ENCODE measurements around the gene LRRC18. TPM values are rescaled to one million over a fixed set of nuclear protein-coding genes. Genes with fewer than 3 reads are reported as not detected.

Gene LRRC18
- total and polyA plus RNA-seq, 10 of the 15 experiments (the other 5 are each of a cell fraction or from before 2014, with no cell fraction given) = 0.16 to 0.47 (median 0.24) TPM; not detected in 6

- TF ChIP-seq, protein P1, sequence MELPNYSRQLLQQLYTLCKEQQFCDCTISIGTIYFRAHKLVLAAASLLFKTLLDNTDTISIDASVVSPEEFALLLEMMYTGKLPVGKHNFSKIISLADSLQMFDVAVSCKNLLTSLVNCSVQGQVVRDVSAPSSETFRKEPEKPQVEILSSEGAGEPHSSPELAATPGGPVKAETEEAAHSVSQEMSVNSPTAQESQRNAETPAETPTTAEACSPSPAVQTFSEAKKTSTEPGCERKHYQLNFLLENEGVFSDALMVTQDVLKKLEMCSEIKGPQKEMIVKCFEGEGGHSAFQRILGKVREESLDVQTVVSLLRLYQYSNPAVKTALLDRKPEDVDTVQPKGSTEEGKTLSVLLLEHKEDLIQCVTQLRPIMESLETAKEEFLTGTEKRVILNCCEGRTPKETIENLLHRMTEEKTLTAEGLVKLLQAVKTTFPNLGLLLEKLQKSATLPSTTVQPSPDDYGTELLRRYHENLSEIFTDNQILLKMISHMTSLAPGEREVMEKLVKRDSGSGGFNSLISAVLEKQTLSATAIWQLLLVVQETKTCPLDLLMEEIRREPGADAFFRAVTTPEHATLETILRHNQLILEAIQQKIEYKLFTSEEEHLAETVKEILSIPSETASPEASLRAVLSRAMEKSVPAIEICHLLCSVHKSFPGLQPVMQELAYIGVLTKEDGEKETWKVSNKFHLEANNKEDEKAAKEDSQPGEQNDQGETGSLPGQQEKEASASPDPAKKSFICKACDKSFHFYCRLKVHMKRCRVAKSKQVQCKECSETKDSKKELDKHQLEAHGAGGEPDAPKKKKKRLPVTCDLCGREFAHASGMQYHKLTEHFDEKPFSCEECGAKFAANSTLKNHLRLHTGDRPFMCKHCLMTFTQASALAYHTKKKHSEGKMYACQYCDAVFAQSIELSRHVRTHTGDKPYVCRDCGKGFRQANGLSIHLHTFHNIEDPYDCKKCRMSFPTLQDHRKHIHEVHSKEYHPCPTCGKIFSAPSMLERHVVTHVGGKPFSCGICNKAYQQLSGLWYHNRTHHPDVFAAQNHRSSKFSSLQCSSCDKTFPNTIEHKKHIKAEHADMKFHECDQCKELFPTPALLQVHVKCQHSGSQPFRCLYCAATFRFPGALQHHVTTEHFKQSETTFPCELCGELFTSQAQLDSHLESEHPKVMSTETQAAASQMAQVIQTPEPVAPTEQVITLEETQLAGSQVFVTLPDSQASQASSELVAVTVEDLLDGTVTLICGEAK (IDR thresholded peaks at IDR 0.05; ENCODE audit: borderline replicate concordance) = no peak
- TF ChIP-seq RAD51 (IDR thresholded peaks at IDR 0.05) = no peak
- TF ChIP-seq SPI1 (IDR thresholded peaks at IDR 0.05; ENCODE audit: borderline replicate concordance, insufficient read depth, low read depth, low read length) = no peak
- TF ChIP-seq SMAD5 (IDR thresholded peaks at IDR 0.05; ENCODE audit: low read depth) = no peak
Observed at GRCh38 chr10:48946891-48947500, 7.4 kb upstream of the LRRC18 start (continued).

DNA sequence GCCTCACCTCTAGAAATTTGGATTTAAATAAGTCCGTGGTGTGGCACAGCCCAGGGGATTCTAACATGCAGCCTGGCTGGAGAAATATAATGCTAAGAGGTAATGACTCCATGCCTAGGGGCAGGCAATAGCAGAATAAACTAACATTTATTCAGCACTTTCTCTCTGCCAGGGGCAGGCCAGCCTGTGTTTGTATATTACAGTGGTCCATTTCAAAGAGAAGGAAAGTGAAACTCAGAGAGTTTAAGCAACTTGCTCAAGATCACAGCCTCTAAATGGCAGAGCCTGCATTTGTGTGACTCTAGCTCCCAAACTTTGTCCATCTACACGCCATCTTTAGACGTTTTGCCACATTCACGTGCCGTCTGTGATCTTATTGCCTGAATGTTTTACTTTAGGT, 6.7 kb upstream of the LRRC18 start:
- ATAC-seq = no peak
- SMC1A ChIA-PET (ENCODE audit: uncharacterized antibody, unreplicated experiment) = no interaction called here
- over 99% methylated on average over 5 of the region's 5 CpGs for WGBS (ENCODE audit: insufficient coverage, insufficient replicate concordance, low lambda C conversion rate, missing lambda C conversion rate)

More for the DNA sequence above, 6.7 kb upstream of the LRRC18 start:
- Histone ChIP-seq H2AFZ (ENCODE audit: control insufficient read depth, low read depth, low read length) (no peak overlapping the region), H3K9ac (ENCODE audit: control insufficient read depth, insufficient read depth, low read length) (no peak overlapping the region), H3K27ac (ENCODE audit: control insufficient read depth, insufficient read depth) (no peak overlapping the region), H3K4me1 (ENCODE audit: control insufficient read depth, insufficient read depth, low read length) (no peaks in the 10 kb centered on the region), H3K36me3 (ENCODE audit: control insufficient read depth in 2 of 2, insufficient read depth in 2 of 2, low read length in 1 of 2) (peaks cover 25 to 28% of the 10 kb centered on the region in 2 experiments), H4K20me1 (ENCODE audit: control insufficient read depth, insufficient read depth) (no peaks in the 10 kb centered on the region), H3K27me3 (replicated peaks in 1 of 2; ENCODE audit: control insufficient read depth in 2 of 2, insufficient read depth in 2 of 2, low read length in 1 of 2) (no peaks in the 10 kb centered on the region), H3K9me3 (replicated peaks; ENCODE audit: control insufficient read depth, insufficient read depth, low read length) (no peaks in the 10 kb centered on the region), H3K79me2 (ENCODE audit: control insufficient read depth, insufficient read depth, low read length) (no peaks in the 10 kb centered on the region), H3K4me3 (no peak overlapping the region), H3K4me2 (ENCODE audit: control insufficient read depth, insufficient read depth) (no peak overlapping the region)
- no peak for FAIRE-seq
- intact Hi-C loops (cut with micrococcal nuclease; ENCODE audit: unreplicated experiment) (no loop called here), in situ Hi-C loops (cut with MboI) (no loop called here)
- TF ChIP-seq NFYB (IDR thresholded peaks at IDR 0.05; ENCODE audit: insufficient read depth, low read depth, low read length) (no peak), RB1 (IDR thresholded peaks at IDR 0.05; ENCODE audit: borderline replicate concordance) (no peak), RELA (IDR thresholded peaks at IDR 0.05; ENCODE audit: borderline replicate concordance, partially characterized antibody) (no peak), SMC3 (IDR thresholded peaks at IDR 0.05; ENCODE audit: borderline replicate concordance, low read length) (no peak), SMARCA5 (IDR thresholded peaks at IDR 0.05) (no peak), CBX5 (IDR thresholded peaks at IDR 0.05; ENCODE audit: low read depth) (no peak), RCOR1 (conservative IDR thresholded peaks at IDR 0.05; ENCODE audit: low read depth, low read length) (no peak), STAT3 (IDR thresholded peaks at IDR 0.05; ENCODE audit: low read depth, low read length) (no peak), ZNF622 (IDR thresholded peaks at IDR 0.05) (no peak), EED (IDR thresholded peaks at IDR 0.05; ENCODE audit: low read depth) (no peak), TCF12 (IDR thresholded peaks at IDR 0.05; ENCODE audit: low read depth, low read length) (no peak), SUZ12 (IDR thresholded peaks at IDR 0.05; ENCODE audit: unreplicated experiment) (no peak), TAF1 (IDR thresholded peaks at IDR 0.05; ENCODE audit: borderline replicate concordance, low read depth, low read length) (no peak)
- TF ChIP-seq, protein P2, sequence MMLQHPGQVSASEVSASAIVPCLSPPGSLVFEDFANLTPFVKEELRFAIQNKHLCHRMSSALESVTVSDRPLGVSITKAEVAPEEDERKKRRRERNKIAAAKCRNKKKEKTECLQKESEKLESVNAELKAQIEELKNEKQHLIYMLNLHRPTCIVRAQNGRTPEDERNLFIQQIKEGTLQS (IDR thresholded peaks at IDR 0.05; ENCODE audit: borderline replicate concordance, extremely low read depth, low read depth, low read length) = no peak
- BruUV-seq (replicated peaks) = no TSS peak
- CTCF ChIA-PET = no interaction called here
- DNase-seq (ENCODE audit: low read depth, low spot score) = no peak
- POLR2A ChIA-PET = no interaction called here
- RAD21 ChIA-PET (ENCODE audit: unreplicated experiment) = no interaction called here
